HCT116 (cell line): ENCODE data around the gene FAM114A1. TPM values are rescaled to one million over a fixed set of nuclear protein-coding genes. Genes with fewer than 3 reads are reported as not detected.

ENCODE experiments used
- ATAC-seq: fragments of 200-7000 bp; cut with Tn5 transposase; 2 replicates; pipeline ENCODE4 v1.9.1; 2020; ENCODE audit warnings: mild to moderate bottlenecking, moderate library complexity
- BruUV-seq: library from RNA; stranded (reverse); fragments of 400-500 nt; replicated peaks from 2 replicates; lab custom pipeline; 2021; lab: Mats Ljungman, UMichigan
- CTCF ChIA-PET: fragments of 300-600 bp; sonication (Branson Sonifier 250); formaldehyde crosslinking; loops from one replicate; lab custom pipeline; 2021; ENCODE audit warnings: antibody characterized with exemption; lab: Charles Lee
- POLR2A ChIA-PET: fragments of 300-600, 350-600 bp; sonication (Branson Sonifier 250); formaldehyde crosslinking; loops from one replicate; lab custom pipeline; 2021; ENCODE audit warnings: antibody characterized with exemption; lab: Charles Lee
- RAD21 ChIA-PET, 2 experiments: fragments of 300-600 bp; sonication (Branson Sonifier 250); formaldehyde crosslinking; loops; one replicate each; lab custom pipeline; 2023; ENCODE audit warnings: low total read pairs in 2 of 2; ENCODE audit not compliant: uncharacterized antibody in 2 of 2, unreplicated experiment in 2 of 2, low non-redundant PET in 1 of 2; lab: Charles Lee
- DNase-seq: peaks from one replicate; pipeline ENCODE4 v3.0.0-alpha.2; 2010; ENCODE audit warnings: low read depth, low spot score
- H2AFZ ChIP-seq: fragments of 200-600 bp; shearing (Covaris generic), sonication (generic); 2 replicates; pipeline ENCODE4 v1.6.1; 2017; ENCODE audit warnings: low read depth, mixed run types, mixed read lengths, antibody characterized with exemption, low read length; ENCODE audit not compliant: poor library complexity, severe bottlenecking
- H3K27ac ChIP-seq: 2 replicates; pipeline ENCODE4 v1.5.1; 2012; ENCODE audit warnings: low read depth, low read length
- H3K27me3 ChIP-seq: fragments of 200-600 bp; sonication (generic); 2 replicates; pipeline ENCODE4 v1.6.1; 2016; ENCODE audit warnings: mixed run types, low read length, mixed read lengths; ENCODE audit not compliant: insufficient read depth
- H3K36me3 ChIP-seq, 2 experiments: fragments of 200-500 bp in 1 of 2; fragments of 200-600 bp in 1 of 2; sonication (Bioruptor generic) in 1 of 2; sonication (generic) in 1 of 2; 2 replicates each; pipeline versions ENCODE4 v1.5.1 to v1.6.1; 2014 to 2016; ENCODE audit warnings: low read length in 2 of 2, inconsistent platforms in 1 of 2, mixed read lengths in 1 of 2, mixed run types in 1 of 2; ENCODE audit not compliant: insufficient read depth in 2 of 2, control insufficient read depth in 1 of 2
- H3K4me1 ChIP-seq, 2 experiments: fragments of 200-600 bp in 1 of 2; sonication (generic) in 1 of 2; 2 replicates each; pipeline versions ENCODE4 v1.5.1 to v1.6.1; 2012 to 2017; ENCODE audit warnings: low read length in 2 of 2, inconsistent platforms in 1 of 2, mild to moderate bottlenecking in 1 of 2, mixed read lengths in 1 of 2, mixed run types in 1 of 2, moderate library complexity in 1 of 2; ENCODE audit not compliant: insufficient read depth in 2 of 2, control insufficient read depth in 1 of 2
- H3K4me2 ChIP-seq: fragments of 200-600 bp; sonication (generic); 2 replicates; pipeline ENCODE4 v1.6.1; 2017; ENCODE audit warnings: mixed run types, low read length, mixed read lengths
- H3K4me3 ChIP-seq, 2 experiments: fragments of 200-600 bp in 1 of 2; sonication (generic) in 1 of 2; replicated peaks in 1 of 2; 2 replicates each; pipeline ENCODE4 v1.5.1; 2011 to 2016; ENCODE audit warnings: low read length in 2 of 2, control low read depth in 1 of 2, low read depth in 1 of 2, mild to moderate bottlenecking in 1 of 2, mixed read lengths in 1 of 2, mixed run types in 1 of 2
- H3K79me2 ChIP-seq: fragments of 200-600 bp; sonication (generic); 2 replicates; pipeline ENCODE4 v1.6.1; 2017; ENCODE audit warnings: mild to moderate bottlenecking, mixed run types, low read length, moderate library complexity, mixed read lengths; ENCODE audit not compliant: insufficient read depth
- H3K9ac ChIP-seq: fragments of 200-600 bp; sonication (generic); 2 replicates; pipeline ENCODE4 v1.6.1; 2016; ENCODE audit warnings: low read length, mixed read lengths
- H3K9me2 ChIP-seq: fragments of 200-600 bp; sonication (generic), shearing (Covaris generic); 2 replicates; pipeline ENCODE4 v1.6.1; 2017; ENCODE audit warnings: mixed run types, mild to moderate bottlenecking, moderate library complexity; ENCODE audit not compliant: insufficient read depth
- H3K9me3 ChIP-seq, 2 experiments: fragments of 200-500 bp in 1 of 2; fragments of 200-600 bp in 1 of 2; sonication (Bioruptor generic) in 1 of 2; sonication (generic) in 1 of 2; 2 replicates each; pipeline ENCODE4 v1.6.1; 2014 to 2017; ENCODE audit warnings: low read length in 2 of 2, mixed read lengths in 2 of 2, inconsistent platforms in 1 of 2, low read depth in 1 of 2, mild to moderate bottlenecking in 1 of 2, mixed run types in 1 of 2, moderate library complexity in 1 of 2; ENCODE audit not compliant: control insufficient read depth in 1 of 2, insufficient read depth in 1 of 2
- H4K20me1 ChIP-seq: fragments of 200-600 bp; sonication (generic), shearing (Covaris generic); 2 replicates; pipeline ENCODE4 v1.6.1; 2017; ENCODE audit warnings: mixed run types, mild to moderate bottlenecking, moderate library complexity; ENCODE audit not compliant: insufficient read depth
- CBX3 ChIP-seq: IDR thresholded peaks from 2 replicates; pipeline ENCODE4 v1.6.1; 2012; ENCODE audit warnings: low read depth
- CTCF ChIP-seq, 3 experiments: fragments of 200-600 bp in 1 of 3; sonication (generic) in 1 of 3; IDR thresholded peaks in 2 of 3; conservative IDR thresholded peaks in 1 of 3; 2 replicates each; pipeline ENCODE4 v1.5.1; 2012 to 2017; ENCODE audit warnings: low read depth in 2 of 3, low read length in 2 of 3, antibody characterized with exemption in 1 of 3, borderline replicate concordance in 1 of 3, control low read depth in 1 of 3, mild to moderate bottlenecking in 1 of 3, mixed read lengths in 1 of 3, mixed run types in 1 of 3, moderate library complexity in 1 of 3; ENCODE audit not compliant: insufficient read depth in 1 of 3
- ELF1 ChIP-seq: IDR thresholded peaks from 2 replicates; pipeline ENCODE4 v1.6.1; 2012; ENCODE audit warnings: low read depth, borderline replicate concordance
- EZH2 ChIP-seq: fragments of 200-600 bp; sonication (generic); IDR thresholded peaks from 2 replicates; pipeline ENCODE4 v1.6.1; 2017; ENCODE audit warnings: antibody characterized with exemption, mixed run types
- EZH2phosphoT487 ChIP-seq: fragments of 200-600 bp; IDR thresholded peaks from 2 replicates; pipeline ENCODE4 v1.6.1; 2018; ENCODE audit warnings: antibody characterized with exemption, borderline replicate concordance
- JUND ChIP-seq: IDR thresholded peaks from 2 replicates; pipeline ENCODE4 v1.6.1; 2012
- MAX ChIP-seq: IDR thresholded peaks from 2 replicates; pipeline ENCODE4 v1.6.1; 2012
- POLR2A ChIP-seq: IDR thresholded peaks from 2 replicates; pipeline ENCODE4 v1.7.0; 2011; ENCODE audit warnings: borderline replicate concordance; ENCODE audit not compliant: insufficient read depth, insufficient read length; ENCODE audit errors: extremely low read depth
- POLR2AphosphoS5 ChIP-seq: IDR thresholded peaks from 2 replicates; pipeline ENCODE4 v1.6.1; 2011; ENCODE audit warnings: mild to moderate bottlenecking, low read depth, low read length, moderate library complexity
- RAD21 ChIP-seq: IDR thresholded peaks from 2 replicates; pipeline ENCODE4 v1.6.1; 2012; ENCODE audit warnings: low read depth, mild to moderate bottlenecking
- REST ChIP-seq: IDR thresholded peaks from 2 replicates; pipeline ENCODE4 v1.6.1; 2012; ENCODE audit warnings: low read depth
- SIN3A ChIP-seq: IDR thresholded peaks from 2 replicates; pipeline ENCODE4 v1.6.1; 2012; ENCODE audit warnings: low read depth
- SP1 ChIP-seq: IDR thresholded peaks from 2 replicates; pipeline ENCODE4 v1.6.1; 2012; ENCODE audit warnings: low read depth
- SRF ChIP-seq: IDR thresholded peaks from 2 replicates; pipeline ENCODE4 v1.6.1; 2012; ENCODE audit warnings: low read depth
- TCF7L2 ChIP-seq: IDR thresholded peaks from 2 replicates; pipeline ENCODE4 v1.7.0; 2011; ENCODE audit warnings: borderline replicate concordance, inconsistent platforms; ENCODE audit not compliant: insufficient read depth, insufficient read length; ENCODE audit errors: extremely low read depth
- YY1 ChIP-seq: IDR thresholded peaks from 2 replicates; pipeline ENCODE4 v1.6.1; 2011; ENCODE audit warnings: low read length, low read depth, moderate library complexity, mild to moderate bottlenecking; ENCODE audit not compliant: insufficient replicate concordance; ENCODE audit errors: extremely low read depth
- ZBTB33 ChIP-seq: IDR thresholded peaks from 2 replicates; pipeline ENCODE4 v1.6.1; 2011; ENCODE audit warnings: mild to moderate bottlenecking, low read length, moderate library complexity; ENCODE audit not compliant: insufficient replicate concordance; ENCODE audit errors: extremely low read depth
- ZFX ChIP-seq: fragments of 450-650 bp; IDR thresholded peaks from 2 replicates; pipeline ENCODE4 v1.6.1; 2017
- ZNF274 ChIP-seq: fragments of 200-500 bp; sonication (Bioruptor generic); IDR thresholded peaks from 2 replicates; pipeline ENCODE4 v1.6.1; 2014; ENCODE audit warnings: mild to moderate bottlenecking, low read depth, low read length, inconsistent platforms
- intact Hi-C: fragments of 100-400 bp; cut with micrococcal nuclease; formaldehyde crosslinking; loops from 2 replicates; pipeline ENCODE4 v1.10.0; 2022
- total RNA-seq: library from RNA; stranded (reverse); gene quantifications from one replicate; pipeline ENCODE4 v1.2.1, GENCODE V29; 2021; ENCODE audit not compliant: unreplicated experiment

Gene FAM114A1
- total RNA-seq, 1 experiment from 2014 or later, result 35.6 TPM

GRCh38 chr4:38926896-38927295 lies 59.3 kb downstream of the FAM114A1 start (continued):
- TF ChIP-seq CTCF (IDR thresholded peaks at IDR 0.05 in 2 of 3, conservative IDR thresholded peaks at IDR 0.05 in 1 of 3; ENCODE audit: borderline replicate concordance in 1 of 3, insufficient read depth in 1 of 3, low read depth in 2 of 3, low read length in 2 of 3) (no peak), POLR2A (no peak), EZH2phosphoT487 (no peak), CBX3 (no peak), SIN3A (no peak), ZFX (no peak), YY1 (no peak), ZNF274 (no peak)
- TF ChIP-seq, all 23 proteins: peak for 0

DNA sequence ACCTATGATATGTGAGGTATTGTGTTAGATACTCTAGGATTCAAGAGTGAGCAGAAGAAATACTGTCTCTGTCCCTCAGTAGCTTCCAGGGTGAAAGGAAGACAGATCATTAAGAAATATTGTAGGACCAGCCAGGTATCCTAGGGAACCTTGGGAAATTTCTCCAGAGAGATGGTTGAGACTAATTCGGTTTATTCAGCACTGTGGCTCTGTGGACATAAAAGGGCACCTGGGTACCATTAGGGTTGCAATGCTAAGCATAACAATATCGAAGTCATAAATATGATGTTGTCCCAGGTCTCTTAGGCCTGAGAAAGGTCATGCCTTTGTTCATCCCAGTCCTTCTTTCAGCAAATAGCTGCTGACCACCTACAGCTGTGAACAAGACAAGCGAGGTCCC lies 61.0 kb downstream of the FAM114A1 start:
- no TSS peak for BruUV-seq
- Histone ChIP-seq H3K9me2 (no peaks in the 10 kb centered on the region), H3K4me2 (no peak overlapping the region), H3K27me3 (no peaks in the 10 kb centered on the region), H3K27ac (no peak overlapping the region), H4K20me1 (no peaks in the 10 kb centered on the region), H3K9ac (no peak overlapping the region), H3K9me3 (no peaks in the 10 kb centered on the region), H3K36me3 (peaks cover 0 to 7% of the 10 kb centered on the region in 2 experiments; a peak in 2 of 4 replicates), H3K4me3 (no peak overlapping the region), H3K4me1 (no peaks in the 10 kb centered on the region), H3K79me2 (no peaks in the 10 kb centered on the region), H2AFZ (no peak overlapping the region)
- DNase-seq (no peak), ATAC-seq (no peak)
- ChIA-PET POLR2A (no interaction called here), CTCF (no interaction called here), RAD21 (no interaction called here)
- intact Hi-C loops, result no loop called here
- TF ChIP-seq TCF7L2 (no peak), SIN3A (no peak), SP1 (no peak), ELF1 (no peak), RAD21 (no peak), MAX (no peak), EZH2 (no peak), SRF (no peak), POLR2A (no peak), JUND (no peak), YY1 (no peak), REST (no peak), ZBTB33 (no peak), EZH2phosphoT487 (no peak), POLR2AphosphoS5 (no peak)
